Progenitor cell of endocrine pancreas (in vitro differentiated cells): ENCODE results near the gene NDUFS2. TPM values are rescaled to one million over a fixed set of nuclear protein-coding genes. Genes with fewer than 3 reads are reported as not detected.

Experiments used
- DNase-seq: peaks from one replicate; pipeline ENCODE4 v3.0.0; 2021; ENCODE audit warnings: low spot score; ENCODE audit not compliant: unreplicated experiment
- H3K27ac Mint-ChIP-seq: 2 replicates; pipeline ENCODE4 v1.8.0; 2021; ENCODE audit warnings: mild to moderate bottlenecking, moderate library complexity, mixed read lengths
- H3K27me3 Mint-ChIP-seq: 2 replicates; pipeline ENCODE4 v1.8.0; 2021; ENCODE audit warnings: mixed read lengths
- H3K36me3 Mint-ChIP-seq: 2 replicates; pipeline ENCODE4 v1.8.0; 2022; ENCODE audit warnings: mixed read lengths; ENCODE audit not compliant: insufficient read depth
- H3K4me1 Mint-ChIP-seq: 2 replicates; pipeline ENCODE4 v1.8.0; 2021; ENCODE audit warnings: low read depth, mixed read lengths
- H3K4me3 Mint-ChIP-seq: 2 replicates; pipeline ENCODE4 v1.8.0; 2021; ENCODE audit warnings: low read depth, mild to moderate bottlenecking, moderate library complexity, mixed read lengths
- H3K9me3 Mint-ChIP-seq: 2 replicates; pipeline ENCODE4 v1.8.0; 2021; ENCODE audit warnings: low read depth, mixed read lengths
- CTCF ChIP-seq: fragments of 200-600 bp; sonication (generic); IDR thresholded peaks from one replicate; pipeline ENCODE4 v1.5.0; 2021; ENCODE audit warnings: antibody characterized with exemption, mild to moderate bottlenecking; ENCODE audit not compliant: unreplicated experiment
- total RNA-seq: library from RNA; stranded (reverse); gene quantifications from 2 replicates; pipeline ENCODE4 v1.2.1, GENCODE V29; 2021

Gene NDUFS2
- total RNA-seq, 1 donor from 2014 or later: 103 TPM

GRCh38 chr1:161172776-161173376 is 29.3 kb upstream of the NDUFS2 start:
- Mint-ChIP-seq H3K27me3 (no peaks in the 10 kb centered on the region), H3K4me3 (no peak overlapping the region), H3K27ac (no peak overlapping the region), H3K36me3 (peaks cover 21% of the 10 kb centered on the region), H3K9me3 (no peaks in the 10 kb centered on the region), H3K4me1 (peaks cover 14% of the 10 kb centered on the region)
- no peak for TF ChIP-seq CTCF
- DNase-seq: no peak

- no peak for TF ChIP-seq CTCF
- Mint-ChIP-seq H3K4me3 (no peak overlapping the region), H3K27ac (no peak overlapping the region), H3K36me3 (peaks cover 21% of the 10 kb centered on the region), H3K27me3 (no peaks in the 10 kb centered on the region), H3K4me1 (peaks cover 17% of the 10 kb centered on the region), H3K9me3 (no peaks in the 10 kb centered on the region)
- DNase-seq: no peak
Observed at GRCh38 chr1:161173711-161174110, 28.5 kb upstream of the NDUFS2 start.

- peak overlapping the region; percentile 50 for H3K27ac Mint-ChIP-seq
- H3K27me3 Mint-ChIP-seq: no peaks in the 10 kb centered on the region
- TF ChIP-seq CTCF: no peak
- H3K4me3 Mint-ChIP-seq: no peak overlapping the region
- H3K4me1 Mint-ChIP-seq: peaks cover 17% of the 10 kb centered on the region
- no peak for DNase-seq
- peaks cover 16% of the 10 kb centered on the region for H3K36me3 Mint-ChIP-seq
- H3K9me3 Mint-ChIP-seq: no peaks in the 10 kb centered on the region
Observed at GRCh38 chr1:161174911-161175310, 27.3 kb upstream of the NDUFS2 start.

GRCh38 chr1:161175771-161176453 is 26.3 kb upstream of the NDUFS2 start:
- Mint-ChIP-seq H3K4me3 (peak overlapping the region; percentile 97), H3K9me3 (no peaks in the 10 kb centered on the region), H3K36me3 (peaks cover 16% of the 10 kb centered on the region), H3K27me3 (no peaks in the 10 kb centered on the region), H3K4me1 (peaks cover 17% of the 10 kb centered on the region), H3K27ac (peak overlapping the region; percentile 98)
- DNase-seq: no peak
- no peak for TF ChIP-seq CTCF

- Mint-ChIP-seq H3K27ac (peak overlapping the region; percentile 98), H3K4me3 (peak overlapping the region; percentile 97), H3K27me3 (no peaks in the 10 kb centered on the region), H3K9me3 (no peaks in the 10 kb centered on the region), H3K36me3 (peaks cover 15% of the 10 kb centered on the region), H3K4me1 (peaks cover 17% of the 10 kb centered on the region)
- no peak for TF ChIP-seq CTCF
- no peak for DNase-seq
Observed at GRCh38 chr1:161176468-161177111, 25.6 kb upstream of the NDUFS2 start.
